ENCODE data around the gene REELD1.

REELD1 gene

DNA sequence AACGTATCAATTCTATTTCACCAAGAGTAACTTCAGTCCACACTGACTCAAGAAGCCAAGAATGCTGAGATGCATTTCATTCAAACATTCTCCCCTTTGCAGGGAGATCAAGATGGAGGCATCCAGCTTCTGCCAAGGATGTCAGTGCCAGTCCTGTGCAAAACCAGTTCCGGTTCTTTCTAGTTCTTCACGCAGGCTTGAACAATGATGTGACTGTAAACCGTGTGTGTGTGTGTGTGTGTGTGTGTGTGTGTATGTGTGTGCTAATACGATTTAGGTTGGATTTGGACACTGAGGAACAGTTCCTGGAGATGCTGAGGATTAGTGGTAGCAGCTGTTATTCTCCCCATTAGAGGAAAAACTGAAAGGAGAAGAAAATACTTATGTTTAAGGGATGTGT lies at the start of gene REELD1:
Gene REELD1 (plus strand): TSS at position 301 of the 400 bp plus-strand sequence. CDS start 2,415 bp downstream, outside the sequence.
- TF ChIP-seq POLR2AphosphoS5 (IDR thresholded peaks at IDR 0.05; ENCODE audit: borderline replicate concordance, low read depth, low read length), result no peak
- Histone ChIP-seq H3K9ac (ENCODE audit: insufficient read length) (no peak within 1 kb of the TSS), H3K4me3 (no peak within 1 kb of the TSS), H3K9me3 (ENCODE audit: low read depth, low read length) (no peaks in the 10 kb centered on the region), H3K27ac (no peak within 1 kb of the TSS), H3K36me3 (ENCODE audit: insufficient read depth, low read length) (no peaks in the 10 kb centered on the region)
- DNase-seq (ENCODE audit: low read depth, low spot score), result no peak

DNA sequence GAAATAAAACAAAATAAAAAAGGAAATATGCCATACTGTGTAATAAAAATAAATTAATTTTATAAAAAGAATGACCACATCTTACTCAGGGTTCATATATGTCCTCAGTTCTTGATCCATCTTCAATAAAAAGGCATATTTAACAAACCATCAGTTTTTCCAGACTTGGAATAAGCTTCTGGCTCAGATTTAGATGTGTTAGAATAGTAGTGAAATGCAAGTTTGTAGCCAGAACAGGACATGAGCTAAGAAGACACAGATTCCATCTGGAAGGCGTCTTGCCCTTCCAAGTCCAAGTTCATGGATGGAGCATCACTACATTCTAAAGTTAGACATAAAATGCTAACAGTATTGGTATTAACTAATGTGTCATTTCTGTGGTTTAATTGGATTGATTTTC lies 49.1 kb upstream of the REELD1 start:
- H3K36me3 ChIP-seq (ENCODE audit: insufficient read depth, low read length), result no peaks in the 10 kb centered on the region
- DNase-seq (ENCODE audit: low read depth, low spot score), result no peak
- H3K27ac ChIP-seq, result no peak overlapping the region
- no peak overlapping the region for H3K4me3 ChIP-seq
- TF ChIP-seq EZH2 (IDR thresholded peaks at IDR 0.05) (no peak), FOXP2 (optimal IDR thresholded peaks at IDR 0.05; ENCODE audit: control extremely low read depth, extremely low read length, insufficient read depth) (no peak), POLR2AphosphoS5 (IDR thresholded peaks at IDR 0.05; ENCODE audit: borderline replicate concordance, low read depth, low read length) (no peak)
- no peaks in the 10 kb centered on the region; the same call in 1 of the 2 replicates for H3K9me3 ChIP-seq (ENCODE audit: low read depth, low read length)
- H3K9ac ChIP-seq (ENCODE audit: insufficient read length), result no peak overlapping the region

DNA sequence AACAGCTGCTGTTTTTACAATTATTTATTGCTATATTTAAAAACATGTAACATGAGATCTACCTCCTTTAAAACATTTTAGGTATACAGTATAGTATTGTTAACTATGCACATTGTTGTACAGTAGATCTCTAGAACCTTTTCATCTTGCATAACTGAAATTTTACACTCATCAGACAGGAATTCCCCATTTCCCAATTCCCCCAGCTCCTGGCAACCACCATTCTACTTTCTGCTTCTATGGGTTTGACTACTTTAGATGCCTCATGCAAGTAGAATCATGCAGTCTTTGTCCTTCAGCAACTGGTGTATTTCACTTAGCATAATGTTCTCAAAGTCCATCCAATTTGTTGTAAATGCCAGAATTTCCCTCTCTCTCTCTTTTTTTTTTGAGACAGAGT lies 48.5 kb upstream of the REELD1 start:
- Histone ChIP-seq H3K4me3 (no peak overlapping the region), H3K36me3 (ENCODE audit: insufficient read depth, low read length) (no peaks in the 10 kb centered on the region), H3K9ac (ENCODE audit: insufficient read length) (no peak overlapping the region), H3K27ac (no peak overlapping the region), H3K9me3 (ENCODE audit: low read depth, low read length) (no peaks in the 10 kb centered on the region; the same call in 1 of the 2 replicates)
- DNase-seq (ENCODE audit: low read depth, low spot score), result no peak
- no peak for TF ChIP-seq POLR2AphosphoS5 (IDR thresholded peaks at IDR 0.05; ENCODE audit: borderline replicate concordance, low read depth, low read length)
- no peak for TF ChIP-seq EZH2 (IDR thresholded peaks at IDR 0.05)

DNA sequence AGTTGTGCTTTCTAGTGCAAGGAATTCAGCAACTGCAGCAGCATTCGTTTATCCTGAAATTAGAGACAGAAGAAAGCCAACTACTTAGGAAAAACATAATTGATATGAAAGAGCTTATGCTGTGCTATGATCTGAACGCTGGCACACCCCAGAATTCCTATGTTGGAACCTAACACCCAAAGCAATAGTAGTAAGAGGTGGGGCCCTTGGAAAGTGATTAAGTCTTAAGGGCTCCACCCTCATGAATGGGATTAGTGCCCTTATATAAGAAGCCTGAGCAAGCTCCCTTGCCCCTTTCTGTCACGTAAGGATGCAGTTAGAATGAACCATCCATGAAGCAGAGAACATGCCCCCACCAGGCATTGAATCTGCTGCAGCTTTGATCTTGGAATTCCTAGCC lies 44.2 kb upstream of the REELD1 start:
- Histone ChIP-seq H3K9ac (ENCODE audit: insufficient read length) (no peak overlapping the region), H3K4me3 (no peak overlapping the region), H3K9me3 (ENCODE audit: low read depth, low read length) (no peaks in the 10 kb centered on the region), H3K27ac (no peak overlapping the region), H3K36me3 (ENCODE audit: insufficient read depth, low read length) (no peaks in the 10 kb centered on the region)
- DNase-seq (ENCODE audit: low read depth, low spot score), result no peak
- TF ChIP-seq FOXP2 (optimal IDR thresholded peaks at IDR 0.05; ENCODE audit: control extremely low read depth, extremely low read length, insufficient read depth), result no peak
- no peak for TF ChIP-seq POLR2AphosphoS5 (IDR thresholded peaks at IDR 0.05; ENCODE audit: borderline replicate concordance, low read depth, low read length)

DNA sequence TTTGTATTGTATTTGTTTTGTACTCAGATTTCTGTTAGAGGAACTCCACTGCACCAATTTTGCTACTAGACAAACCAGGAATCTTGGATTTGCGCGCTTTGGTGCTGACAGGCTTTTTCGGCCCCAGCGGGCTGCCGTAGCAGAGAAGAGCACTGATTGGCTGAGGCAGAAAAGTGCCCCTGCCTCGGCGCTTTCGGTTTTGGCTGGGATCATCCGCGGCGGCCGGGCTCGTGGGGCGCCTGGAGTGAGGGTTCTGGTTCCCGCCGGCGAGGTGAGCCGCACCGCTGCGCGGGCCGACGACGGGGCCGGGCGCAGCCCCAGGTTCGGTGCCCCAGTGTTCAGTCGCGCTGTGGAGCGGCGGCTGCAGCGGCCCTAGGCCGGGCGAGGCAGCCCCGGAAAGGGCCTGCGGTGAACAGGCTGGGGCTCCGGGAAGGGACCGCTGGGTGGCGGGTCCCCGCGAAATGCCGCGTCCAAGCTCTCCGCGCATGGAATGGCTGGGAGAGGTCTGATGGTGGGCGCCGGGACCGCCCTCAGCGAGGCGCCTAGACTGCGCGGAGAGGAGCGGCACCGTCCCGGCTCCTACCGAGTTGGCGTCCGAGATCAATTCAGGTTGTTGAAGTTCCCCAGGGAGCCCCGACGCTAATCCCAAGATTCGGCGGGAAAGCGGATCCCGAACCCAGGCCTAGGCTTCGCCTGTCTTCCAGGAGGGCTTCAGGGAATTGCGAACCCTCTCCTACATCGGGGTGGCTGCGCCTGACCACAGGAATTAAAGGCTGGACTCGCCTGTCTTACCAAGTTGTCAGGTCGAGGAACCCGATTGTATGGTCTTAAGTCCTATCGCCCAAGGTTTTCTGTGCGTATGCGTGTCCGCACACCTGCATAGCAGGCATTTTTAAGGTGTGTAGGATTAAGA lies 38.5 kb upstream of the REELD1 start, which contains the start of gene LSM6:
Gene LSM6 (plus strand): TSS at position 178 of the 913 bp plus-strand sequence. CDS start 7,204 bp downstream, outside the sequence.
- Histone ChIP-seq H3K4me3 (peak within 1 kb of the TSS; percentile 91), H3K9ac (ENCODE audit: insufficient read length) (peak within 1 kb of the TSS; percentile 95), H3K27ac (peak within 1 kb of the TSS; percentile 27), H3K9me3 (ENCODE audit: low read depth, low read length) (no peaks in the 10 kb centered on the region), H3K36me3 (ENCODE audit: insufficient read depth, low read length) (peaks cover 7% of the 10 kb centered on the region; the same call in 1 of the 2 replicates)
- TF ChIP-seq FOXP2 (optimal IDR thresholded peaks at IDR 0.05; ENCODE audit: control extremely low read depth, extremely low read length, insufficient read depth), result no peak
- TF ChIP-seq POLR2AphosphoS5 (IDR thresholded peaks at IDR 0.05; ENCODE audit: borderline replicate concordance, low read depth, low read length), result peak; percentile 87
- peak; percentile 60 for DNase-seq (ENCODE audit: low read depth, low spot score)

DNA sequence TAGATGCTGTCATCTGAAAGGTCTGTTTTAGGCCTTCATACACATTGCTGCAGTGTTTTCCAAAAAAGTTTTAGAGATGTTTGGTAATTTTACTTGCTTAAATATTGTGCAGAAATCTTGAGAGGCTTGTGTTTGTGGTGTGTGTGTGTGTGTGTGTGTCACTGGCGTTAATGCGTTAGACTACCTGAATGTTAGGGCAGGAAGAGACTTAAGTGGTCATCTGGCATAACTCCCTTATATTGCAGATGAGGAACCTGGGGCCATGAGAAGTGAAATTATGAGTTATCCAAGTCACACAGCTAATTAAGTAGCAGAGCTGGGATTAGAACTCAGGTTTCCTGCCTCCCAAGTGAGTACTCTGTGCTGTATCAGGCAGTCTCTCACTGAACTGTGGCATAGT lies 37.4 kb upstream of the REELD1 start:
- DNase-seq (ENCODE audit: low read depth, low spot score), result no peak
- Histone ChIP-seq H3K27ac (no peak overlapping the region), H3K9ac (ENCODE audit: insufficient read length) (peak overlapping the region; percentile 95), H3K9me3 (ENCODE audit: low read depth, low read length) (no peaks in the 10 kb centered on the region), H3K36me3 (ENCODE audit: insufficient read depth, low read length) (peaks cover 7% of the 10 kb centered on the region; the same call in 1 of the 2 replicates), H3K4me3 (peak overlapping the region; percentile 91)
- TF ChIP-seq POLR2AphosphoS5 (IDR thresholded peaks at IDR 0.05; ENCODE audit: borderline replicate concordance, low read depth, low read length) (no peak), EZH2 (IDR thresholded peaks at IDR 0.05) (no peak), FOXP2 (optimal IDR thresholded peaks at IDR 0.05; ENCODE audit: control extremely low read depth, extremely low read length, insufficient read depth) (no peak)

DNA sequence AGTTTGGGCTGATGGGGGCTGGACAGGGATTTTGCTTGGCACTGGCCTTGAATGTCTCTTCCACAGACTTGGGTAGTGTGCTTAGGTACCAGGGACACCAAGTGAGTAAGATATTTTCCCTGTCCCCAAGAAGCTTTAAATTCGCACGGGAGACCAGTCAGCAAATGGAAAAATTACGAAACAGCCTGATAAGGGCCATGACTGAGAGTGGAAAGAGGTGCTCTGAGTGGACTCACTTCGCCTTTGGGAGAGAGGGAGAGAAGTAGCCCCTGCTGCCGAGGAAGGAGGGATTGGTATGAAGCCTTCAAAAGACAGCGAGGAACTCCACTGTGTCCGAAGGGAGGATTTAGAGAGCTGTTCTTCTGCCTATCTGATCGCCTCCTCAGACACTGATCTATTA lies 36.2 kb upstream of the REELD1 start:
- H3K9ac ChIP-seq (ENCODE audit: insufficient read length), result no peak overlapping the region
- TF ChIP-seq FOXP2 (optimal IDR thresholded peaks at IDR 0.05; ENCODE audit: control extremely low read depth, extremely low read length, insufficient read depth) (no peak), EZH2 (IDR thresholded peaks at IDR 0.05) (no peak), POLR2AphosphoS5 (IDR thresholded peaks at IDR 0.05; ENCODE audit: borderline replicate concordance, low read depth, low read length) (no peak)
- H3K4me3 ChIP-seq, result no peak overlapping the region
- peaks cover 13% of the 10 kb centered on the region for H3K36me3 ChIP-seq (ENCODE audit: insufficient read depth, low read length)
- H3K9me3 ChIP-seq (ENCODE audit: low read depth, low read length), result no peaks in the 10 kb centered on the region
- no peak overlapping the region for H3K27ac ChIP-seq
- no peak for DNase-seq (ENCODE audit: low read depth, low spot score)

DNA sequence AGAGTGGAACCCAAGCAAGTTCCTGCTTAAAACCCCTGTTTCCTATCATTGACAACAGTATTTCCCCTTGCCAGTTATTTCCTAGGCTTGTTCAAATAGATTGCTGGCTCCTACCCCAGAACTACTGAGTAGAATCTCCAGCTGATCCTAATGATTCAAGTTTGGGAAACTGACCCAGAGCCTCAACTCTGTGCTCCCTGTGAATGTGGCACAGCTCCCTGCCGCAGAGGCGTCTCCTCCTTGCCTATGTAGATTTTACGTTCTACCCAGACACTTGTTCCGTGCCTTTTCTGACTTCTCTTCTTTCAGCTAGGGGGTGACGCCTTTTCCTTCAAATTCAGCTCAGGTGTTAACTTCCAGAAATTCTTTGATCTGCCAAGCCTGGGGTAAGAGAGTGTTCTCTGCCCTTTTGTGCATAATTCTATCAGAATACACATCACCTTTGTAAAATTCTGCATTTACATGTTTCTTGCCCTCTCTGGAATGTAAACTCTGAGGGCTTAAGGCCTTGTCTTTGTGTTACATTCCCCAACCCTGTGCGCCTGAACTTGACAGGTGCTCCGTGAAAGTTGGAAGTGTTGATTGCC lies 34.5 kb upstream of the REELD1 start:
- DNase-seq (ENCODE audit: low read depth, low spot score), result no peak
- H3K27ac ChIP-seq, result no peak overlapping the region
- TF ChIP-seq POLR2AphosphoS5 (IDR thresholded peaks at IDR 0.05; ENCODE audit: borderline replicate concordance, low read depth, low read length) (no peak), FOXP2 (optimal IDR thresholded peaks at IDR 0.05; ENCODE audit: control extremely low read depth, extremely low read length, insufficient read depth) (no peak), EZH2 (IDR thresholded peaks at IDR 0.05) (no peak)
- peaks cover 29% of the 10 kb centered on the region for H3K36me3 ChIP-seq (ENCODE audit: insufficient read depth, low read length)
- no peaks in the 10 kb centered on the region for H3K9me3 ChIP-seq (ENCODE audit: low read depth, low read length)
- H3K4me3 ChIP-seq, result no peak overlapping the region
- no peak overlapping the region for H3K9ac ChIP-seq (ENCODE audit: insufficient read length)
